ENCODE measurements around the gene GDF7.

GRCh38 chr2:20619624-20620024, 47.3 kb upstream of the GDF7 start:
- TF ChIP-seq CTCF (IDR thresholded peaks at IDR 0.05 in 8 of 11, conservative IDR thresholded peaks at IDR 0.05 in 3 of 11): no peak
- TF ChIP-seq POLR2A (IDR thresholded peaks at IDR 0.05): no peak
- no peak for TF ChIP-seq POLR2AphosphoS5 (IDR thresholded peaks at IDR 0.05)
